ENCODE results near the gene GBX2. TPM values are rescaled to one million over a fixed set of nuclear protein-coding genes. Genes with fewer than 3 reads are reported as not detected.

Gene GBX2

GRCh38 chr2:236120829-236121228, 47.4 kb downstream of the GBX2 start:
- no peak overlapping the region for H3K9ac ChIP-seq (ENCODE audit: low read depth, low read length)
- no peaks in the 10 kb centered on the region for H3K9me3 ChIP-seq (replicated peaks; ENCODE audit: low read length)
- H3K27me3 ChIP-seq (ENCODE audit: control insufficient read depth, insufficient read depth, low read length): no peaks in the 10 kb centered on the region
- H3K4me3 ChIP-seq (ENCODE audit: low read length): no peak overlapping the region
- peaks cover 6% of the 10 kb centered on the region for H3K36me3 ChIP-seq (ENCODE audit: insufficient read depth, low read length)
- no peak overlapping the region for H3K4me2 ChIP-seq (ENCODE audit: low read length)
- no peaks in the 10 kb centered on the region for H3K4me1 ChIP-seq (ENCODE audit: control insufficient read depth, insufficient read depth, low read length)

- Histone ChIP-seq H3K4me3 (ENCODE audit: low read length) (no peak overlapping the region), H3K9me3 (replicated peaks; ENCODE audit: low read length) (no peaks in the 10 kb centered on the region), H3K4me1 (ENCODE audit: control insufficient read depth, insufficient read depth, low read length) (no peaks in the 10 kb centered on the region), H3K36me3 (ENCODE audit: insufficient read depth, low read length) (peaks cover 6% of the 10 kb centered on the region), H3K4me2 (ENCODE audit: low read length) (no peak overlapping the region), H3K9ac (ENCODE audit: low read depth, low read length) (no peak overlapping the region), H3K27me3 (ENCODE audit: control insufficient read depth, insufficient read depth, low read length) (no peaks in the 10 kb centered on the region)
Measured at GRCh38 chr2:236120141-236120601, 48.0 kb downstream of the GBX2 start.

- no peak overlapping the region for H3K4me2 ChIP-seq (ENCODE audit: low read length)
- no peaks in the 10 kb centered on the region for H3K4me1 ChIP-seq (ENCODE audit: control insufficient read depth, insufficient read depth, low read length)
- H3K9me3 ChIP-seq (replicated peaks; ENCODE audit: low read length): no peaks in the 10 kb centered on the region
- H3K4me3 ChIP-seq (ENCODE audit: low read length): no peak overlapping the region
- H3K27me3 ChIP-seq (ENCODE audit: control insufficient read depth, insufficient read depth, low read length): no peaks in the 10 kb centered on the region
- H3K36me3 ChIP-seq (ENCODE audit: insufficient read depth, low read length): peaks cover 3% of the 10 kb centered on the region
- H3K9ac ChIP-seq (ENCODE audit: low read depth, low read length): no peak overlapping the region
Measured at GRCh38 chr2:236119476-236119875, 48.7 kb downstream of the GBX2 start.

- no peak overlapping the region for H3K9ac ChIP-seq (ENCODE audit: low read depth, low read length)
- no peaks in the 10 kb centered on the region for H3K27me3 ChIP-seq (ENCODE audit: control insufficient read depth, insufficient read depth, low read length)
- no peak overlapping the region for H3K4me3 ChIP-seq (ENCODE audit: low read length)
- H3K9me3 ChIP-seq (replicated peaks; ENCODE audit: low read length): no peaks in the 10 kb centered on the region
- H3K4me2 ChIP-seq (ENCODE audit: low read length): no peak overlapping the region
- no peaks in the 10 kb centered on the region for H3K36me3 ChIP-seq (ENCODE audit: insufficient read depth, low read length)
- no peaks in the 10 kb centered on the region for H3K4me1 ChIP-seq (ENCODE audit: control insufficient read depth, insufficient read depth, low read length)
Measured at GRCh38 chr2:236119003-236119402, 49.2 kb downstream of the GBX2 start.

- no peaks in the 10 kb centered on the region for H3K27me3 ChIP-seq (ENCODE audit: control insufficient read depth, insufficient read depth, low read length)
- no peak overlapping the region for H3K9ac ChIP-seq (ENCODE audit: low read depth, low read length)
- H3K4me3 ChIP-seq (ENCODE audit: low read length): no peak overlapping the region
- no peaks in the 10 kb centered on the region for H3K4me1 ChIP-seq (ENCODE audit: control insufficient read depth, insufficient read depth, low read length)
- H3K4me2 ChIP-seq (ENCODE audit: low read length): no peak overlapping the region
- no peaks in the 10 kb centered on the region for H3K36me3 ChIP-seq (ENCODE audit: insufficient read depth, low read length)
- H3K9me3 ChIP-seq (replicated peaks; ENCODE audit: low read length): no peaks in the 10 kb centered on the region
Measured at GRCh38 chr2:236117861-236118269, 50.3 kb downstream of the GBX2 start.

- Histone ChIP-seq H3K9ac (ENCODE audit: low read depth, low read length) (no peak overlapping the region), H3K36me3 (ENCODE audit: insufficient read depth, low read length) (no peaks in the 10 kb centered on the region), H3K9me3 (replicated peaks; ENCODE audit: low read length) (no peaks in the 10 kb centered on the region), H3K4me3 (ENCODE audit: low read length) (no peak overlapping the region), H3K4me2 (ENCODE audit: low read length) (no peak overlapping the region), H3K4me1 (ENCODE audit: control insufficient read depth, insufficient read depth, low read length) (no peaks in the 10 kb centered on the region), H3K27me3 (ENCODE audit: control insufficient read depth, insufficient read depth, low read length) (no peaks in the 10 kb centered on the region)
Measured at GRCh38 chr2:236117401-236117800, 50.8 kb downstream of the GBX2 start.

Small RNA genes within 50 kb of the gene (small RNA-seq; reads per million reads assigned to genes)
- gene RF00019 (not detected), gene RNU1-31P (not detected)
